Skin epidermis (tissue), 12 donors: Measurements from ENCODE around the gene IGFBP7.
A peak's percentile ranks its signal among the peaks of the same experiment; 100 is the strongest.

Experiments used
- H3K27ac ChIP-seq, 21 experiments: fragments of 200-600 bp; sonication (generic) in 11 of 21; one replicate each; pipeline ENCODE4 v1.5.0; 2020; ENCODE audit warnings: mild to moderate bottlenecking in 3 of 21, inconsistent platforms in 2 of 21, moderate library complexity in 2 of 21
- H3K4me3 ChIP-seq, 7 experiments: fragments of 200-600 bp; sonication (generic) in 2 of 7; one replicate each; pipeline ENCODE4 v1.5.0; 2020; ENCODE audit warnings: inconsistent platforms in 2 of 7, mild to moderate bottlenecking in 2 of 7, moderate library complexity in 1 of 7

IGFBP7 gene, protein sequence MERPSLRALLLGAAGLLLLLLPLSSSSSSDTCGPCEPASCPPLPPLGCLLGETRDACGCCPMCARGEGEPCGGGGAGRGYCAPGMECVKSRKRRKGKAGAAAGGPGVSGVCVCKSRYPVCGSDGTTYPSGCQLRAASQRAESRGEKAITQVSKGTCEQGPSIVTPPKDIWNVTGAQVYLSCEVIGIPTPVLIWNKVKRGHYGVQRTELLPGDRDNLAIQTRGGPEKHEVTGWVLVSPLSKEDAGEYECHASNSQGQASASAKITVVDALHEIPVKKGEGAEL

DNA sequence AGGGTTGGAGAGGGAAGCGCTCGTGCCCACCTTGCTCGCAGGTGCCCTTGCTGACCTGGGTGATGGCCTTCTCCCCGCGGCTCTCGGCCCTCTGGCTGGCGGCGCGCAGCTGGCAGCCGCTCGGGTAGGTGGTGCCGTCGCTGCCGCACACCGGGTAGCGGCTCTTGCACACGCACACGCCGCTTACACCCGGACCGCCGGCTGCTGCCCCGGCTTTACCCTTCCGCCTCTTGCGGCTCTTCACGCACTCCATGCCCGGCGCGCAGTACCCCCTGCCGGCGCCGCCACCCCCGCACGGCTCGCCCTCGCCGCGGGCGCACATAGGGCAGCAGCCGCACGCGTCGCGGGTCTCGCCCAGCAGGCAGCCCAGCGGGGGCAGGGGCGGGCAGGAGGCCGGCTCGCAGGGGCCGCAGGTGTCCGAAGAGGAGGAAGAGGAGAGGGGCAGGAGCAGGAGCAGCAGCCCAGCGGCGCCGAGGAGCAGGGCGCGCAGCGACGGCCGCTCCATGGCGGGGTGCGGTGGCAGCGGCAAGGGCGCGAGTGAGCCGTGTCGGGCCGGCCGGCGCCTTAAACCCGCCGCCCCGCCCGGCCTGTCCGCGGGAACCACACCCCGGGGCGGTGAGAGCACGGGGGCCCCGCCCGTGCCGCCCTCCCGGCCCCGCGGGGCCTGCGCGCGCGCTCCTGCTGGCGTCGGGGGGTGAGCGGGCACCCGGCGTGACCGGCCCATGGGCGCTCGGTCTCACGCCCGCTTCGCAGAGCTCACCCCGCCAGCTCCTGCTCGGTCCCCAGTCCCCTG lies at the start of gene IGFBP7:
Gene IGFBP7 (minus strand): TSS at position 539 of the 793 bp plus-strand sequence. CDS start 34 bp downstream, at position 505.
- Histone ChIP-seq H3K27ac (peak within 1 kb of the TSS; percentile 34 to 96 (median 89)), H3K4me3 (peak within 1 kb of the TSS; percentile 56 to 68 (median 65))

DNA sequence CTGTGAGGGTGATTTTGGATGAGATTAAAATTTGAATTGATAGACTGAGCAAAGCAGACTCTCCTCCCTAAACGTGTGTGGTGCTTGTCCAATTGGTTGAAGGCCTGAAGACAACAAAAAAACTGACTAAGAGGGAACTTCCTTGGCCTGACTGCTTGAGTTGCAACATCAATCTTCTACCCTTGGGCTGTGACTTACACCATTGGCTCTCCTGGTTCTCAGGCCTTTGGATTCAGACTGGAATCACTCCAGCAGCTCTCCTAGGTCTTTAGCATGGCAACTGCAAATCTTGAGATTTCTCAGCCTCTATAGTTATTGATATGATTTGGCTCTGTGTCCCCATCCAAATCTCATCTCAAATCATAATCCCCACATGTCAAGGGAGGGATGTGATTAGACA lies 49.7 kb upstream of the IGFBP7 start:
- no peak overlapping the region for H3K27ac ChIP-seq
- no peak overlapping the region for H3K4me3 ChIP-seq

- no peak overlapping the region for H3K27ac ChIP-seq
- H3K4me3 ChIP-seq, result no peak overlapping the region
Observed at GRCh38 chr4:57158762-57159161, 48.6 kb upstream of the IGFBP7 start.

- no peak overlapping the region for H3K4me3 ChIP-seq
- no peak overlapping the region for H3K27ac ChIP-seq
Observed at GRCh38 chr4:57158221-57158620, 48.0 kb upstream of the IGFBP7 start.

GRCh38 chr4:57157596-57158137 lies 47.5 kb upstream of the IGFBP7 start:
- H3K27ac ChIP-seq, result no peak overlapping the region
- no peak overlapping the region for H3K4me3 ChIP-seq

GRCh38 chr4:57156242-57156990 lies 46.2 kb upstream of the IGFBP7 start:
- no peak overlapping the region for H3K27ac ChIP-seq

DNA sequence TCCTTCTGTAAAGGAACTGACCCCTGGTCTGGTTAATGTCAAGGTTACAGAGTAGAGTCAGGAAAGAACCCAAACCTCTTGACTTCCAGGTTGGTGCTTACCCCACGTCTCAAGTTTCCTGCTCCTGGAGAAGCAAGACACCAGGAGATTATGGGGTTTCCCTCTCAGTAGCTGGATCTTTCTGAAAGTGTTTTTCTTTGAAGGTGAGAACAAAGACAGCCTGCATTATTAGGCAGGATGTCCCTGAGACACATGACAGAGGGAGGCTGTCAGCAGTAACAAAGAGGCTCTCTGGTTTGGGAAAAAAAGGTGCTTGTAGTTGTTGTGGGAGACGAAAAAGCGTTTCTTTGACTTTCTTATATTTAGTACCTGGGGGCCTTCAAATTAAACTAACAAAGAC lies 44.7 kb upstream of the IGFBP7 start:
- Histone ChIP-seq H3K27ac (peak overlapping the region in 1 of 21 experiments; percentile 5), H3K4me3 (no peak overlapping the region)

More at GRCh38 chr4:57156242-57156990, 46.2 kb upstream of the IGFBP7 start:
- no peak overlapping the region for H3K4me3 ChIP-seq

DNA sequence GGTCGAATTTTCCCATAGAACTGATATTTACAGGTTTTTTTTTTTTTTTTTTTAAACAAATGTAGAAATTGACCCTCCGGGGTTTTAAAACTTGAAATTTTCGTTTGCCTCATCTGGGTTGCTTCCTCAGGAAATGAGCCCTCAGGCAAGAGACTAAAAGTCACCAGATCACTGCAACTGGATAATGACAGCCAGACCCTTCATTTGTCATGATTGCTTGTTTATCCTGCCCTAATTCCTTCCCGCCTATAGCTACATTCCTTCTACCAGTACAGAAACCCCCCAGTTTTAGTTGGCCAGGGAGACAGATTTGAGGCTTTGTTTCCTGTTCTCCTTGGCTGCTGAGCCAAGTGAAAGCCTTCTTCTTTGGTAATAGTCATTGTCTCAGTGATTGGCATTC lies 44.0 kb upstream of the IGFBP7 start:
- Histone ChIP-seq H3K27ac (peak overlapping the region in 1 of 21 experiments; percentile 5), H3K4me3 (no peak overlapping the region)

- no peak overlapping the region for H3K4me3 ChIP-seq
- no peak overlapping the region for H3K27ac ChIP-seq
Observed at GRCh38 chr4:57153207-57153606, 43.0 kb upstream of the IGFBP7 start.

GRCh38 chr4:57151481-57151880 lies 41.3 kb upstream of the IGFBP7 start:
- H3K4me3 ChIP-seq, result no peak overlapping the region
- no peak overlapping the region for H3K27ac ChIP-seq

GRCh38 chr4:57149833-57150232 lies 39.6 kb upstream of the IGFBP7 start:
- no peak overlapping the region for H3K4me3 ChIP-seq
- no peak overlapping the region for H3K27ac ChIP-seq

GRCh38 chr4:57148831-57149505 lies 38.8 kb upstream of the IGFBP7 start:
- no peak overlapping the region for H3K27ac ChIP-seq
- no peak overlapping the region for H3K4me3 ChIP-seq

GRCh38 chr4:57148177-57148576 lies 38.0 kb upstream of the IGFBP7 start:
- H3K27ac ChIP-seq, result no peak overlapping the region

GRCh38 chr4:57147335-57148060 lies 37.3 kb upstream of the IGFBP7 start:
- Histone ChIP-seq H3K27ac (no peak overlapping the region), H3K4me3 (no peak overlapping the region)

More at GRCh38 chr4:57148177-57148576, 38.0 kb upstream of the IGFBP7 start:
- H3K4me3 ChIP-seq, result no peak overlapping the region

GRCh38 chr4:57146444-57146843 lies 36.3 kb upstream of the IGFBP7 start:
- H3K4me3 ChIP-seq, result no peak overlapping the region

DNA sequence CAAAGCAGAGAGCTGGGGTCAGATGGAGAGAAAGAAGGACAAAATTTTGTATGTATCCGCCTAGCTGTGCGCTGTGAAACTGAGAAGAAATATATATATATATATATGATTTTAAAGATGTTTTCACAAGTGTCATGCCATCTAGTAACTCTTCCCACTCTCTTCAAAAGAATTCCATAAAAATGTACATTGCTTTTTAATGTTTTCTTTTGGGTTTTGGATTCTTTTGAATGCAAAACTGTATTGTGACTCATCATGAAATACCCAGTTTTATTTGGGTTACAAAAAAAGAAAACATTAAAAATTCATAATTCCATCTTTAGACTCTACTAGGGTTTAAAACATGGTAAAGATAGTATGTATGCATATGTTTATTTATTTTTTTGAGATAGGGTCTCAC lies 34.3 kb upstream of the IGFBP7 start:
- H3K4me3 ChIP-seq, result no peak overlapping the region
- no peak overlapping the region for H3K27ac ChIP-seq

More at GRCh38 chr4:57146444-57146843, 36.3 kb upstream of the IGFBP7 start:
- no peak overlapping the region for H3K27ac ChIP-seq

DNA sequence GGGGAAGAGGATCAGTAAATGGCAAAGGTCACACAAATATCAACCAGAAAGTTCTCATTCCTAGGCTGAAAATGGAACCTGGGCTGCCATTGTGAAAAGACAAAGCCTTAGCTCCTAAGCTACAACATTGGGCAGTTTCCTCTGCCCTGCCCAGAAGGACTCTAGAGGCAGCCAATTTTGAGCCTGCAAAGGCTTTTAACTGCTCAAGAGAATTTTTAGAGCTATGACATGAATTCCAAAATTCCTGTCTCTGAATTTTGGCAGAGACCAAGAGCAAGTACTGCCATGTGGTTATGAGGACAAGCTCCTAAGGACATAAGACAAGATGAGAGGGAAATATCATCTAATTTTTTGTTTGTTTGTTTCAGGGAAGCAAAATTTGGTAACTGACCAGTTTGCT lies 29.6 kb upstream of the IGFBP7 start:
- Histone ChIP-seq H3K27ac (peak overlapping the region in 3 of 21 experiments; percentile 8 to 43 (median 35)), H3K4me3 (no peak overlapping the region)

DNA sequence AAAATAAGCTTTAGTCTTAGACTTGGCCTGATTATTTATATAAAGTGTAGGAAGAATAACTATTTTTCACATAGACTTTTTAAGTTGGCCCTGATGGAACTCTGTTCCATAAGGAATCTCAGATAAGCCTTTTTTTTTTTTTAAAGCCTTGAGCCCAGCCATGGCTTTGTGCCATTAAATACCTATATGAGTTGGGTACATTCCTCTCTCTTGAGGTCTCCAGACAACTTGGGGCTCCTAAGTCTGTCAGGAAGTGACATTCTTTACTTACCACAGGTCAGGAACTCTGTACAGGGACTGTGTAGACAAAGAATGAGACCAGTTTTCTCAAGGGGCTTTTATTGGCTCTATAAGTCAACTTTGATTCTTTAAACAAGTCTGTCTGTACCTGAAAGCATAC lies 27.1 kb upstream of the IGFBP7 start:
- no peak overlapping the region for H3K27ac ChIP-seq

DNA sequence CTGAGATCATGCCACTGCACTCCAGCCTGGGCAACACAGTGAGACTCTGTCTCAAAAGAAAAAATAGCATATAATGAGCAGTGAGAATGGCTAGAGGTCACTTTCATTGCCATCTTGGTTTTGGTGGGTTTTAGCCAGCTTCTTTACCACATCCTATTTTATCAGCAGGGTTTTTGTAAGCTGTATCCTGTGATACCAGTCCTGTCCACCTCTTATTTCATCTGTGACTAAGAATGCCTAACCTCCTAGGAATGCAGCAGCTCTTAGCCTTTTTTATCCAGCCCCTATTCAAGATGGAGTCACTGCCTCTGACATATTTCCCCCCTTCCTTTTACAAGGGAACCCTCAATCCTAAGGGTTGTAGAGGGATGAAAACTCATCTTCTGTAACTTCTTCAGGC lies 26.1 kb upstream of the IGFBP7 start:
- Histone ChIP-seq H3K4me3 (no peak overlapping the region), H3K27ac (no peak overlapping the region)

More for the DNA sequence above, 27.1 kb upstream of the IGFBP7 start:
- no peak overlapping the region for H3K4me3 ChIP-seq
